NCI-H446 treated with DMSO at 0.1 percent for 48 hours (cell line): ENCODE results near the gene CYB561.
"Not testable (repeated sequence)": the region's sequence is repeated elsewhere in the genome, so short reads cannot be mapped to it uniquely, and the experiment has no call there.

ENCODE experiments used
- DNase-seq: peaks from one replicate; lab custom pipeline; 2025; lab: John Stamatoyannopoulos, UW

The CYB561 gene

DNA sequence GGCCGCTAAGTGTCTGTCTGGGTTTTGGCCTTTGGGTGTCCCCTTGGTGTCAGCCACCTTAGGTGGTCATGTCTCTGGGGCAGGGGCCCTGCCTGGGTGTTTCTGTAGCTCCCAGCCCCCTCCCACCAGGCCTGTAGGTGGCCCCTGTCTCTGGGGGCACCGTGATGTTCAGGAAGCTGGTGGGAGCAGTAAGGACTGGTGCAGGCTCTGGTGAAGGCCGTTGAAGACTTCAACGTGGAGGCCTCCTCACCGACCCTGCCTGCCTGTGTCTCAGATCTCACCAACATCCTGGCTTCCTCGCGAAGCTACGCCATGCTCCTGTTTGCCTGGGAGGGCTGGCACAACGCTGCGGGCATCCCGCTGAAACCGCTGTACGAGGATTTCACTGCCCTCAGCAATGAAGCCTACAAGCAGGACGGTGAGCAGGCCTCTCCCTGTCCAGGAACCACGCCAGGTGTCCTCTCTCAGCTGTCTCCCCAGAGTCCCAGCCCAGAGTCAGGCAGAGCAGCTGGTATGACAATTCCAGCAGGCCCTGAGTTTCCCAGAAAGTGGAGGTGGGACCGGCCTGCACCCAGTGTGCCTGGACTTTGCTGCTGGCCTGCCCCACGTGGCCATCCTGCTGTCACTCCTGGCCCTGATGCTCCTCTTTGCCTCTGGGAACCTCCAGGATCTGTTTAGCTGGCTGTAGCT is 33.5 kb upstream of the CYB561 start:
- DNase-seq: peak; percentile 37

DNA sequence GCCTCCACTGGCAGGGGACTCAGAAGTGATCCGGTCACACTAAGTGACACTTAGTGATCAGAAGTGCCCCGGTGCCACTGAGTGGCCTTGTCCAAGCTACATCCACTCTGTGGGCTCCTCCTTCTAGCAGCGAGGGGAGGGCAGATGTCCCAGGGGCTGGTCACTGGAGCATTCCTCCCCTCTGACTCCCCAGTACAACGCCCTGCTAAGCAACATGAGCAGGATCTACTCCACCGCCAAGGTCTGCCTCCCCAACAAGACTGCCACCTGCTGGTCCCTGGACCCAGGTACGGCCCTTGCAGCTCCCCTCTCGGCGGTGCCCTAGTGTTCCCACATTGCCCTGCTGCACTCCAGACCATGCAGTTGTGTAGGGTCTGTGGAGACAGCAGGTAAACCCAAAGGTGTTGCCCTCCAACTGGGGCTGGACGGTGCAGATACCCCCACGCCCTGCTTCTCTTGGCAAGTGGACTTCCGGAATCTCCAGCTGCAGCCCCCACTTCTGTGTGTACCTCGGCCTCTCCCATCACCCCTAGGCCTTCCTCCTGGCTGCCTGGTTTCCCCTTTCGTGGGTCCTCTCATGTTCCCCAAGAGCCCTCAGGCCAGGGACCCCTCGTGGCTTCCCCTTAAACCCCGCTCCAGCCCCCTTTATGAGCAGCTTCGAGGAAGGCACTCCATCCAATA is 32.8 kb upstream of the CYB561 start:
- DNase-seq: peak; percentile 1

DNA sequence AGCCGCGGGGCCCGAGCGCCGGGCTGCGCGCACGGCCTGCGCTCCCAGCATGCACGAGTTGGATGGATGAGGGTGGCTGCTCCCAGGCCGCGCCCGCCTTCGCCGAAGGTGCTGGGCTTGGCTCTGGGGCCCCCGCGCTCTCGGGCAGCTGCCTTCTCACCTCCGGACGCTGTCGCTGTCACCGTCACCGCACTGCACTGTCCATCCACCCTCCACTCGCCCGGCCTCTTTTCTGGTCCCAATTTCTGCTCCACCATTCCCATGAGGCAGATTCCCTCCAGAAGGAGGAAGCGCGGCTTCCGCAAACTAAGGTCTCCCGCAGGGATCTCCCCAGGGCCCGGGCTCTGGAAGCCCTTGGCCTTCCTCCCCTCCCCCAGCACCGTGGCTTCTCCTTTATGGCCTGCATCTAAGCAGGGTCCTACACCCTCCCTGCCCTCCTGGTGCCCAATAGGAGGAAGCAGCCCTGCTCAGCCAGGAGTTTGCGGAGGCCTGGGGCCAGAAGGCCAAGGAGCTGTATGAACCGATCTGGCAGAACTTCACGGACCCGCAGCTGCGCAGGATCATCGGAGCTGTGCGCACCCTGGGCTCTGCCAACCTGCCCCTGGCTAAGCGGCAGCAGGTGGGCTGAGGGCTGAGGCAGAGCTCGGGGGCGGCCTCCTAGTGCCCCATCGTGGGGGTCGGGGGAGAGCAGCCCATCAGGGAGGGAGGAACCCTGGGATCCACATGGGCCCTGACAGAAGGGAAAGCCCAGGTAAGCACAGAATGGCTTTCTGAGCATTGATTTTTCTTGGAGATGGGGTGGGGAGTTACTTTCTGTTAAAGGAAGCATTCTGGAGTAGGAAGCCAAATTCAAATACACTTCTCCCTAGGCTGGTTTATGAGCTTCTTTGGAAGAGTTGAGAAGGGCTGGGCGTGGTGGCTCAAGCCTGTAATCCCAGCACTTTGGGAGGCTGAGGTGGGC is 31.7 kb upstream of the CYB561 start:
- DNase-seq: no peak

DNA sequence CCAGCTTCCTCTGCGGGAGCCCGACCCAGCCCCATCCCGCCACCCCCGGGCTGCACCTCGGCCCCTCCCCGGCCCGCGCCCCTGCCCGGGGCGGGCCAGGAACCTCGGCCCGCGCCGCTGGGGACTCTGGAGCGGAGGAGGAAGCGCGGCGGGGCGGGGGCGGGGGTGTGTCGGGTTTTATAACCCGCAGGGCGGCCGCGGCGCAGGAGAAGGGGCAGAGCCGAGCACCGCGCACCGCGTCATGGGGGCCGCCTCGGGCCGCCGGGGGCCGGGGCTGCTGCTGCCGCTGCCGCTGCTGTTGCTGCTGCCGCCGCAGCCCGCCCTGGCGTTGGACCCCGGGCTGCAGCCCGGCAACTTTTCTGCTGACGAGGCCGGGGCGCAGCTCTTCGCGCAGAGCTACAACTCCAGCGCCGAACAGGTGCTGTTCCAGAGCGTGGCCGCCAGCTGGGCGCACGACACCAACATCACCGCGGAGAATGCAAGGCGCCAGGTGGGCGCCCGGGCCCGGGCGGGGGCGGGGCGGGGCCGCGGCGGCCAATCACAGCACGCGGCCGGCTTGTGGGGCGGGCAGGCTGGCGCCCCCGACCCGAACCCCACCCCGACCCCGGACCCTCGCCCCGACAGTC is 30.9 kb upstream of the CYB561 start, which contains the start of gene ACE:
TSS of gene ACE (plus strand) at position 208 of the 626 bp plus-strand sequence. CDS start at position 242, 34 bp downstream.
- no peak for DNase-seq

DNA sequence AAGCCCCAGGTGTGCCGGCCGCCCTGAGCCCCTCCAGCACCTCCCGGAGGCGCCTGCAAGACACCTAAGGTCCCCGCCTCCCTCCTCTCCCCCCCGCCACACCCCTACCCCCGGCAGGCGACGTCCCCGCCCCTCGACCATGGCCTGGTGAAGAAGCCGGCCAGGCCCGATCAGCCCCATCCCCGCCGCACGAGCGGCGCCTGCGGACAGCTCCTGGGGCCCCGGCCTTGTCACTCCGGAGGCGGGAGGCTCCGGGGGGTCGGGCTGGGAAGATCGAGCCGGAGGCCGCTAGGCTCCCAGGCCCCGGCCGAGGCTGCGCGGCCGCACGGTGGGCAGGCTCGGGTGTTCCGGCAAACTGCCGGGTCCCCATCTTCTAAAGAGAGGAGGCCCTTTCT is 30.4 kb upstream of the CYB561 start:
- no peak for DNase-seq

DNA sequence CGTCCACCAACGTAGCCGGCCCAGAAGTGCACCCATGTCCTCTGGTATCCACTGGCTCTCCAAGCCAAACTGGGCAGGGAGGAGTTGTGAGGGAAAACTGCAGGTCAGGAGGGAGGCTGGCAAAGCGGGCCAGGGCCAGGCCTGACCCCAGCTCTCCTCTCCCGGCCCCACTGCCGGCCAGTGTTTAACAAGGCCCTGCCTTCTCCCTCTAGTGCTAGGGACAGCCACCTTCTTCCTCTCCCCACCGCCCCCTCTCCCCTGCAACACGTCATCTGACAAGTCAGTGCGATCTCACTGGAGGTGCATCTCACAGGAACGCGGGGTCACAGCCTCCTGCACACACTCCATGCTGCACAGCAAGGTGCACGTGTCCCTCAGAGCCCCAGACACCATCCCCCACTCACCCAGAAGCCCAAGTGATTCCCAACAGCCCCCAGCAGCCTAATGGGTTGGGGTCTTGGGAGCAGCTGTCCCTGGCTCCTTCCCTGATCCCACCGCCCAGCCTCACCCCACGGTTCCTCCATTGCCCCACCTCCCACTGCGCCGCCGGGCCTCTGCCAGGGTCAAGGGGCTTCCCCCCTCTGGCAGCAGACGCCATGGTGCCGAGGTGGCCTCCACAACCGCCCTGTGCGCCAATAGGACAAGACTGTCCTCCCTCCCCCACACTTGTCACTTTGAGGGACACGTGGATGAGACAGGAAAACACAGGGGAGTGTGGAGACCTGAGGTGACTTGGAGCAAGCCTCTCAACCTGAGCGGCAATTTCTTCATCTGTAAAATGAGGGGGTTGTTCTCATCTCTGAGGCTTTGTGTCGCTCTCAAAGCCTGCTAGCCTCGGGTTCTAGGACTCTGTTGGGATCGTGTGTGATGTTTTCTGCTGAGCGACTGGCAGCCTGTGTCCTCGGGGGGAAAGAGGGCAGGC is 29.6 kb upstream of the CYB561 start:
- DNase-seq: no peak

DNA sequence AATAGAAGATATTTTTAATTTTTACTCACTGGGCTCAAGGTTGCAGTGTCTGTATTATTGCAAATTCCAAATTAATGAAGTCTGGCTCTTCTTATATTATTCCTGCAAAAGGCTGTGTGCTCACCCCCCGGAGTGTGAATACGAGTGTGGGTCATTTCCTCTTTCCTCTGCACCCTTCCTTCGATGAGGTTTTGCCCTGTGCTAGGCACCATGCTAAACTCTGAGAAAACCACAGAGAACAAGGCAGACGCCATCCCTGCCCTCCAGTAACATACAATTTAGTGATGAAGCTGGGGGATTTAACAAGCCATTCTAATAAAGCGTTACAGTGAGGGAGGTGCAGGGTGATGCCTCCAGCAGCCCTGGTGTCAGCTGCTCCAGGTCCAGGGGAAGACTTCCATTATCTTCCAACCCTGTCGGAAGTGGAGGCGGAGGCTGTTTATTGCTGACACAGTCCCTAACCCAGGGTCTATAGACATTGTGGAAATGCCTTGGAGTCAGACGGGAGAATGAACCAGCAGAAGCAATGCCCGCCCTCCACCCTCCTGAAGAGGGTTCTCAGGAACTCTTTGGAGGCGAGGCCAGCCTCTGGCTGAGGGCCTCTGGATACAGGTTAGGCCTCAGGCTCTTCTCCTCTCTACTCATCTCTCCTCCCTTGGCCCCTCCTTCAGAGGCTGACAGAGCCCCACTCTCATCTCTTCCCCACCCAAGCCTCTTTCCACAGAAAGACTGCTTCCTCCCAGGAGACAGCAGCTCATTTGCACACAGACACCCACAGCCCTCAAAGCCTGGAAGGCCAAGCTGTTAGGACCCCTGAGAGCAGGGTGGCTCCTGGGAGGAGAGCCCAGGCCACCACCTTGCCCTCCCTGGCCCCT is 28.7 kb upstream of the CYB561 start:
- no peak for DNase-seq

DNA sequence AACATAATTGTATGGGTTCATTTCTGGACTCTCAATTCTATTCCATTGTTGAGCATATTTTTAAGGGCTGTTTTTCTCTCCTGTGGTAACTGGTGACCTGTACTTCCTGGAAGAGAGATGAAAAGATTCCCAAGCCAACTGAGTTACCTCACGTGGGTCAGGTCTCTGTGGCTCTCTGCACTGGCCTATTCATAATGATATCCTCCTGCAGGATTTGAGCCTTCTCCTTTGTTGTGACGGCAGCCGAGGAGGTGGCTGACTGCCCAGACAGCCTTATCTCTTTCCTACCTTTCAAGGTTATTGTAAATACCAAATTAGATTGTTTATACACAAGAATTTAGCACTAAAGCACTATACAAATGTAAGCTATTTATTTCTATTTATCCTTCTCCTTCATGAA is 28.1 kb upstream of the CYB561 start:
- no peak for DNase-seq

DNA sequence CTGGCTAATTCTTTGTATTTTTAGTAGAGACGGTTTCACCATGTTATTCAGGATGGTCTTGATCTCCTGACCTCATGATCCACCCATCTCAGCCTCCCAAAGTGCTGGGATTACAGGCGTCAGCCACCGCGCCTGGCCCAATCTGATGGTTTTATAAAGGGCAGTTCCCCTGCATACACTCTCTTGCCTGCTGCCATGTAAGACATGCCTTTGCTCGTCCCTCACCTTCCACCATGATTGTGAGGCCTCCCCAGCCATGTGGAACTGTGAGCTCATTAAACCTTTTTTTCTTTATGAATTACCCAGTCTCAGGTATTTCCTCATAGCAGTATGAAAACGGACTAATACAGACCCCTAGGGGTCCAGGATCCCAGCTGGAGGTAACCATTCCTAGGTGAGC is 22.0 kb upstream of the CYB561 start:
- not testable (repeated sequence) for DNase-seq

DNA sequence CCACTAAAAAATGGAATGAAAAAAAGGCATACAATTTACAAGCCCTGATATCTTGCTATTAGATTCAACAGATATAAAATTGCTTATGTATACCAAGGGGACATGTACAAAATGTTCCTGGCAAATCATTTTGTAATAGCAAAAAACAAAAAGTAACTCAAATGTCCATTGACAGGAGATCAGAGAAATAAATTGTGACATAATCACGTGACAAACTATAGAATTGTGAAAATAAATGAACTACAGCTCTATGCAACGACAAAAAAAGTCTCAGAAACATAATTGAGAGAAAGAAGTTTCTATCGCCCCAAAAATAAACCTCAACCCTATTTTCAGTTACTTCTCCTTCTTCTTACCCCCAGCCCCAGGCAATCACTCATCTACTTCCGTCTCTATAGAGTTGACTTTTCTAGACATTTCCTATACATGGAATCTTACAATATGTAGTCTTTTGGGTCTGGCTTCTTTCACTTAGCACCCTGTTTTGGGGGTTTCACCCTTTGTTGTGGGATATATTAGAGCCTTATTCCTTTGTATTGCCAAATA is 18.7 kb upstream of the CYB561 start:
- no peak for DNase-seq

DNA sequence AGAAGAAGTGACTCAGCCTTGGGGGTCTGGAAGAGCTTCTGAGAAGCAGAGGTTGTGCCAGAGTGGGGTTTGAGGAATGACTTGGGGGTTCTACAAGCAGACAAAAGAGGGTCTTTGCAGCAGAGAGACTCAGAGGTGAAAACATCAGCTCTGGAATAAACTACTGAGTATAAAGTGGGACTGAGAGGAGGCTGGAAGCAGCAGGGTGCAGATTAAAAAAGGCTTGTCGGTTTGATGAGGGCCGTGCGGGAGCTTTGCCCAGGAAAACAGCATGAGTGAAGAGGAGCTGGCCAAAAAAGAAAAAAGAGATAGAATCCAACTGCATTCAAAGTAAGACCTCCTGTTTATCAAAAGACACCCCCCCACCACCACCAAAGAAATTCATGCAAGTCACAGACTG is 17.7 kb upstream of the CYB561 start:
- peak; percentile 6 for DNase-seq

DNA sequence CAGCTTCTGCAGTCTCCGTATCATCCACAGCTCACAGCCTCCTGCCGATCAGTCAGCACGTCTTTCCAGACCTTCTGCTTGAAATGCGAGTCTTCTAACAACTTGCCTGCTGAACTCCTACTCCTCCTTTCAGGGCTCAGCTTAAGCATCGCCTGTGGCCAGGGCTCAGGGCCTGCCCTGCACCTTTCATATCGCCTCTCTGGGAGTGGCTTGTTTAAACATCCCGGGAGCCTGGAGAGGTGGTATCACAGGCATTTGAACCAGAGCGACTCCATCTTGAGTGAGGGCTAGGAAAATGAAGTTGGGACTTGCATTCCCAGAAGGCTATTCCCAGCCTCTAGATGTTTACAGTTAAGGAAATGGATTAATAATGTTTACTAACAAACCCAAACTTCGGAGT is 13.9 kb upstream of the CYB561 start:
- DNase-seq: no peak

DNA sequence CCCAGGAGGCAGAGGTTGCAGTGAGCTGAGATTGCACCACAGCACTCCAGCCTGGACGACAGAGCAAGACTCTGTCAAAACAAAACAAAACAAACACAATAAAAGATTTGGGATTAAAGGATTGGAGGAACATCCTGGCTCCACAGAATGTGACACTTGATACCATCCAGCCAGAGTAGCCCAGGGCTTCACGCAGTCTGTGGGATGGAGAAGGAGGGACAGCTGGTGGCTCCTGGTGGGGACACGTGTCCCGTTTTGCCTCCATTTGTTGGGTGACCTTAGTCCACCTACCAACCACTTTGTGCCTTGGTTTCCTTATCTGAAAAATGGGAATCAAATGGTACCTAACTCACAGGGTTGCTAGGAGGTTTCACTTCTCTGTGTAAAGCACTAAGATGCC is 12.4 kb upstream of the CYB561 start:
- DNase-seq: no peak

DNA sequence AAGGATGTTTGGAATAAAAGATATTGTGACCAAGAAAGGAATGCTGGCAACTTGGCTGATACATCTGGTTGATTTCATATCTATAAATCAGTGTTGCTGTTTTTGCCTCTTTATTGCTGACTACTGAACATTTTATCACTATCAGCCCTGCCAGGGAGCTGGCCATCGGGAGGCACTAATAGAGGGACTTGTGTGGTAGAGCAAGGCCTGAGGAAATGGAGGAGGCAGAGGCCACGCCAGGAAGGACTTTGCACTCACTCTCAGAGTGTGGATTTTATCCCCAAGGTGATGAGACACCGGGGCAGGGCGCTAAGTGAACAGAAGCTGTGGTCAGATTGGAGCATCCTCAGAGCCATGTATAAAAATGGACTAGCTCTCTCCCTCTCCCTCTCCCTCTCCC is 9.3 kb upstream of the CYB561 start:
- DNase-seq: no peak

DNA sequence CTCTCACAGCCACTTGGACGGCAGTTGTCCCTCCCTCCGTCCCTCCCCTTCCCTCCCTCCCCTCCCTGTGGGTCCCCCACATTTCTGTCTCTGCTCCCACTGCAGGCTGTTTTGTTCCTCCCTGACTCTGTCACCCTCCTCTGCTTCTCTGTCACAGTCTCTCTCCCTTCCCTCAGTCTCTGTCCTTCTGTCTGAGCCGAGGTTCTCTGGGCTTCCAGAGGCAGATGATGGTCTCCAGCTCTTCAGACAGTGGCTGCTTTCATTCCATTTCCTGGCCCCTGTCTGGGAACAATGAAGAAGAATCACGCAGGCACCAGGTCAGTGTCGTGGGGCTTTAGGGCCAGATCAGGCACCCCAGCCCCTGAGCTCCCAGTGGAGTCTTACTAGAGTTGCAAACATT is 8.8 kb upstream of the CYB561 start:
- no peak for DNase-seq

DNA sequence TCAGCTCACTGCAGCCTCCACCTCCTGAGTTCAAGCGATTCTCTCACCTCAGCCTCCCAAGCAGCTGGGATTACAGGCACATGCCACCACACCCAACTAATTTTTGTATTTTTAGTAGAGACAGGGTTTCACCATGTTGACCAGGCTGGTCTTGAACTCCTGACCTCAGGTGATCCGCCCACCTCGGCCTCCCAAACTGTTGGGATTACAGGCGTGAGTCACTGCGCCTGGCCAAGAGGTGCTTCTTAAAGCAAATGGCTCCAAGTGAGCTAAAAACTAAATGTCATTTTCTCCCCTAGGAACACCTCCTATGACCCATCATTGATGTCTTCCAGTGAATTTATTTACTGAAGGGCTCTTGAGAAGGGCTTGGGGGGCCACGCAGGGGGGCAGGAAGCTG is 8.3 kb upstream of the CYB561 start:
- DNase-seq: not testable (repeated sequence)

DNA sequence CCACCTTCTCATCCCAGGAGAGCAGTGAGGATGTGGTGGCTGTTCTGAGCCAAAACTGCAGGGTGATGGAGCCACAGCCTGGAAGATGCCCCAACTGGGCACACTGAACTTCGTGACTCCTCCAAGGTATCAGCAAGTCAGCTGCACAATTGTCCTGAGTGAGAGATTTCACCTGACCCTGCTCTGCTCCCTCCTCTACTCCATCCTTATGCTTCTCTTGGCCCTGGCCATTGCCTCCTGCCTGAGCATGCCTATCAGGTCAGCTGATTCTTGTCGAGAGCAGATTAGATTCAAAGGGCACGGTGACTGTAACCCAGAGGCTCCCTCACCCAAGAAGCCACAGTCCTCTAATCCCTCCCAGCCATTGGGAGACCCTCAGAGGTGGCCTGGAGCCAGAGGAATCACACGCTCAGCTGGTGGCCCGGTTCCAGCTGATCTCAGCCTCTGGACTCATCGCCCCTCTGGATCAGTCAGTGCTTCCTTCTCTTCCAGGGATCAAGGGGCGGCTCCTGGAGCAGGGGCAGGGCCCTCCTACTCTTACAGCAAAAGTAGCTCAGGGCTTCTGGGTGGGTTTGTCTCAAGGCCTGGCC is 7.0 kb upstream of the CYB561 start:
- DNase-seq: no peak

DNA sequence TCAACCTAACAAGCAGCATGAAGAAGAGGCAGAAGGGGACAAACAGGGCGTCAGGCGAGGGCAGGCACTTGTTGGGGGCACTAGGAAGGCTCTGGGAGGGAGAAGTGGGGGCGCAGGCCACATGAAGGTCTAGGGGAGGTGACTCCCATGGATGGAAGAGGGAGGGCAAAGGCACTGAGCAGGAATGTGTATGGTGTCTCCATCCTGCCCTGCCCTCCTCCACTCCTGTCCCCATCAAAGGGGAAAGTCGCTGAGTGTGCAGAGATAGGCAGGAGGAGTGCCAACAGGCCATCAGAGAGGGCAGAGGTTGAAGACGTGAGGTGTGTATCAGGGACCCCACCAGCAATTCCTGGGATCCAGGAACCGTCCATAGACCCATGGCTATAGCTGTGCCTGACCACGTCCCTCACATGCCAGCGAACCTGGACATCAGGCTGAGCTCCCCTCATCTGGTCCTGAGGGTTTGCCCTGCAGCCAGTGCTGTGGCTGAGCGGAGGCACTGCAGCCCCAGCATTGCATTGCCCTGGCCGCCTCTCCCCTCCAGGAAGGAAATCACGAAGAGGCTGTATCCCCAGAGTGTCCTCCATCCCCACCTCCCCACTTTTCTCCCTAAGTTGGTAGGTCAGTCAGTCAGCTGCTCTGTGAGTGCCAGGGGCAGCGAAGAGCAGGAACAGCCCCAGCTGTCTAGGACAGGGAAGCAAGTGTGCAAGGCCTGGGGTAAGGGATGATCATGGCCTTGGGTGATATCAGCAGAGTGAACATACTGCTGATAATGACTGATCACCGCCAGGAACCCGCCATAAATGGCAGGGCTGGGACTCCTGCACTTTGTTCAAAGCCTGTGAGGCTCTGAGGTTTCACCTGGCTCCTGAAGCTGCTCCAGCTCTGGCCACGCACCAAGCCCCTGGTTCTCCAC is 6.2 kb upstream of the CYB561 start:
- DNase-seq: no peak
